ENCODE results near the gene RRAD. TPM values are rescaled to one million over a fixed set of nuclear protein-coding genes. Genes with fewer than 3 reads are reported as not detected.

RRAD gene
- total RNA-seq, 1 experiment from 2014 or later = 0.19 TPM

- no peaks in the 10 kb centered on the region for H3K9me3 ChIP-seq (ENCODE audit: low read depth, low read length, poor library complexity, severe bottlenecking)
- no peaks in the 10 kb centered on the region for H3K36me3 ChIP-seq (ENCODE audit: insufficient read depth, low read length, poor library complexity, severe bottlenecking)
- H3K4me3 ChIP-seq (ENCODE audit: low read depth, low read length, poor library complexity, severe bottlenecking) = no peak within 1 kb of the TSS
- peaks cover 6% of the 10 kb centered on the region for H3K27me3 ChIP-seq (replicated peaks; ENCODE audit: insufficient read depth, low read depth, low read length, poor library complexity)
- intact Hi-C loops (cut with micrococcal nuclease; ENCODE audit: unreplicated experiment) = no loop called here
- POLR2A ChIA-PET (ENCODE audit: low non-redundant PET) = no interaction called here
- TF ChIP-seq CTCF (conservative IDR thresholded peaks at IDR 0.05; ENCODE audit: low read depth, low read length) = no peak
- TF ChIP-seq EZH2 (IDR thresholded peaks at IDR 0.05; ENCODE audit: borderline replicate concordance, low read depth, low read length, poor library complexity, severe bottlenecking) = no peak
- BruUV-seq (replicated peaks) = no TSS peak
- DNase-seq (ENCODE audit: low spot score) = no peak
- CTCF ChIA-PET = interaction anchor here (0.8 kb wide), 1 partner anchor 9 kb away, joined by 3 read pairs; no protein-coding TSS in a partner anchor
- peaks cover 7% of the 10 kb centered on the region for H3K4me1 ChIP-seq (ENCODE audit: insufficient read depth, low read length, poor library complexity, severe bottlenecking)
- no peak within 1 kb of the TSS for H3K27ac ChIP-seq (ENCODE audit: low read depth, low read length, poor library complexity, severe bottlenecking)
Measured at GRCh38 chr16:66918803-66919568, 6.3 kb downstream of the RRAD start, which contains the start of gene CDH16. TSS of gene CDH16 (minus strand) at chr16:66918885. CDS start at chr16:66918065, 820 bp downstream.

- H3K36me3 ChIP-seq (ENCODE audit: insufficient read depth, low read length, poor library complexity, severe bottlenecking) = no peaks in the 10 kb centered on the region
- H3K27me3 ChIP-seq (replicated peaks; ENCODE audit: insufficient read depth, low read depth, low read length, poor library complexity) = no peaks in the 10 kb centered on the region
- no peak overlapping the region for H3K27ac ChIP-seq (ENCODE audit: low read depth, low read length, poor library complexity, severe bottlenecking)
- intact Hi-C loops (cut with micrococcal nuclease; ENCODE audit: unreplicated experiment) = no loop called here
- TF ChIP-seq EZH2 (IDR thresholded peaks at IDR 0.05; ENCODE audit: borderline replicate concordance, low read depth, low read length, poor library complexity, severe bottlenecking) = no peak
- no peak for TF ChIP-seq CTCF (conservative IDR thresholded peaks at IDR 0.05; ENCODE audit: low read depth, low read length)
- POLR2A ChIA-PET (ENCODE audit: low non-redundant PET) = no interaction called here
- no TSS peak for BruUV-seq (replicated peaks)
- no peaks in the 10 kb centered on the region for H3K9me3 ChIP-seq (ENCODE audit: low read depth, low read length, poor library complexity, severe bottlenecking)
- DNase-seq (ENCODE audit: low spot score) = no peak
- H3K4me1 ChIP-seq (ENCODE audit: insufficient read depth, low read length, poor library complexity, severe bottlenecking) = peaks cover 6% of the 10 kb centered on the region
- H3K4me3 ChIP-seq (ENCODE audit: low read depth, low read length, poor library complexity, severe bottlenecking) = no peak overlapping the region
- CTCF ChIA-PET = no interaction called here
Measured at GRCh38 chr16:66918355-66918754, 7.0 kb downstream of the RRAD start.

- intact Hi-C loops (cut with micrococcal nuclease; ENCODE audit: unreplicated experiment) = no loop called here
- ChIA-PET POLR2A (ENCODE audit: low non-redundant PET) (no interaction called here), CTCF (no interaction called here)
- Histone ChIP-seq H3K27ac (ENCODE audit: low read depth, low read length, poor library complexity, severe bottlenecking) (no peak overlapping the region), H3K9me3 (ENCODE audit: low read depth, low read length, poor library complexity, severe bottlenecking) (no peaks in the 10 kb centered on the region), H3K27me3 (replicated peaks; ENCODE audit: insufficient read depth, low read depth, low read length, poor library complexity) (no peaks in the 10 kb centered on the region), H3K4me3 (ENCODE audit: low read depth, low read length, poor library complexity, severe bottlenecking) (no peak overlapping the region), H3K4me1 (ENCODE audit: insufficient read depth, low read length, poor library complexity, severe bottlenecking) (no peaks in the 10 kb centered on the region), H3K36me3 (ENCODE audit: insufficient read depth, low read length, poor library complexity, severe bottlenecking) (no peaks in the 10 kb centered on the region)
- TF ChIP-seq EZH2 (IDR thresholded peaks at IDR 0.05; ENCODE audit: borderline replicate concordance, low read depth, low read length, poor library complexity, severe bottlenecking) = no peak
- TF ChIP-seq CTCF (conservative IDR thresholded peaks at IDR 0.05; ENCODE audit: low read depth, low read length) = no peak
- no peak for DNase-seq (ENCODE audit: low spot score)
- no TSS peak for BruUV-seq (replicated peaks)
Measured at GRCh38 chr16:66917741-66918140, 7.6 kb downstream of the RRAD start.
